Upper lobe of right lung (tissue), 1 donor: ENCODE data around the gene CYB5D1. TPM values are rescaled to one million over a fixed set of nuclear protein-coding genes. Genes with fewer than 3 reads are reported as not detected.

Experiments
- ATAC-seq: fragments of 200-7000 bp; cut with Tn5 transposase; one replicate; pipeline ENCODE4 v1.9.1; 2020; ENCODE audit warnings: mild to moderate bottlenecking, moderate library complexity
- DNase-seq: peaks from one replicate; pipeline ENCODE4 v3.0.0-alpha.2; 2020
- H3K27ac ChIP-seq: fragments of 200-600 bp; one replicate; pipeline ENCODE4 v1.8.0; 2022
- H3K27me3 ChIP-seq: fragments of 200-600 bp; one replicate; pipeline ENCODE4 v1.8.0; 2022; ENCODE audit warnings: mild to moderate bottlenecking
- H3K36me3 ChIP-seq: fragments of 200-600 bp; one replicate; pipeline ENCODE4 v1.8.0; 2022
- H3K4me1 ChIP-seq: fragments of 200-600 bp; one replicate; pipeline ENCODE4 v1.8.0; 2022
- H3K4me3 ChIP-seq: fragments of 200-600 bp; one replicate; pipeline ENCODE4 v1.8.0; 2022; ENCODE audit warnings: mild to moderate bottlenecking
- H3K9me3 ChIP-seq: fragments of 200-600 bp; one replicate; pipeline ENCODE4 v1.8.0; 2022
- CTCF ChIP-seq: fragments of 200-600 bp; IDR thresholded peaks from one replicate; pipeline ENCODE4 v1.8.0; 2022; ENCODE audit warnings: antibody characterized with exemption
- intact Hi-C: fragments of 100-400 bp; cut with DNase I; formaldehyde crosslinking; loops from one replicate; pipeline ENCODE4 v1.11.0; 2022
- total RNA-seq: library from RNA; stranded (reverse); fragmentation: NEBNext Ultra II Directional; extraction: Animal tissue kit (Norgen Biotek cat#: 25700); gene quantifications from one replicate; pipeline ENCODE4 v1.2.1, GENCODE V29; 2021
- donor health status: DM: no; HTN: yes; CAD: no; lungs with severe emphysema.

CYB5D1 gene
- total RNA-seq, 1 donor from 2014 or later = 7.2 TPM

- intact Hi-C loops = no loop called here
- Histone ChIP-seq H3K27me3 (no peaks in the 10 kb centered on the region), H3K4me1 (no peaks in the 10 kb centered on the region), H3K27ac (no peak overlapping the region), H3K36me3 (no peaks in the 10 kb centered on the region), H3K9me3 (no peaks in the 10 kb centered on the region), H3K4me3 (no peak overlapping the region)
- no peak for TF ChIP-seq CTCF
- no peak for DNase-seq
- ATAC-seq = no peak
These were observed 40.7 kb upstream of the CYB5D1 start for GRCh38 chr17:7816926-7817642.

- TF ChIP-seq CTCF = no peak
- H3K9me3 ChIP-seq = no peaks in the 10 kb centered on the region
These were observed 40.2 kb upstream of the CYB5D1 start for GRCh38 chr17:7817643-7817964.

GRCh38 chr17:7818026-7818425 lies 39.8 kb upstream of the CYB5D1 start:
- H3K4me1 ChIP-seq = no peaks in the 10 kb centered on the region
- DNase-seq = no peak
- H3K36me3 ChIP-seq = no peaks in the 10 kb centered on the region
- intact Hi-C loops = no loop called here
- no peak for ATAC-seq
- H3K27me3 ChIP-seq = no peaks in the 10 kb centered on the region
- H3K27ac ChIP-seq = no peak overlapping the region
- no peaks in the 10 kb centered on the region for H3K9me3 ChIP-seq
- no peak for TF ChIP-seq CTCF
- no peak overlapping the region for H3K4me3 ChIP-seq

More at GRCh38 chr17:7817643-7817964, 40.2 kb upstream of the CYB5D1 start:
- Histone ChIP-seq H3K27me3 (no peaks in the 10 kb centered on the region), H3K4me1 (no peaks in the 10 kb centered on the region), H3K4me3 (no peak overlapping the region), H3K27ac (no peak overlapping the region), H3K36me3 (no peaks in the 10 kb centered on the region)
- intact Hi-C loops = no loop called here
- ATAC-seq = no peak
- no peak for DNase-seq

- no peak for TF ChIP-seq CTCF
- ATAC-seq (no peak), DNase-seq (no peak)
- Histone ChIP-seq H3K27me3 (no peaks in the 10 kb centered on the region), H3K4me1 (no peaks in the 10 kb centered on the region), H3K27ac (no peak overlapping the region), H3K4me3 (no peak overlapping the region), H3K9me3 (no peaks in the 10 kb centered on the region), H3K36me3 (no peaks in the 10 kb centered on the region)
- intact Hi-C loops = no loop called here
These were observed 38.8 kb upstream of the CYB5D1 start for GRCh38 chr17:7818746-7819645.

GRCh38 chr17:7820231-7820630 lies 37.6 kb upstream of the CYB5D1 start:
- no peak for TF ChIP-seq CTCF
- H3K27me3 ChIP-seq = no peaks in the 10 kb centered on the region
- DNase-seq = no peak

More at GRCh38 chr17:7820231-7820630, 37.6 kb upstream of the CYB5D1 start:
- no peaks in the 10 kb centered on the region for H3K4me1 ChIP-seq
- H3K9me3 ChIP-seq = no peaks in the 10 kb centered on the region
- no peak for ATAC-seq
- H3K27ac ChIP-seq = no peak overlapping the region
- intact Hi-C loops = no loop called here
- no peaks in the 10 kb centered on the region for H3K36me3 ChIP-seq
- H3K4me3 ChIP-seq = no peak overlapping the region
